Trophoblast cell (in vitro differentiated cells and primary cell): Measurements from ENCODE around the gene CSH2.
"Not testable (repeated sequence)": the region's sequence is repeated elsewhere in the genome, so short reads cannot be mapped to it uniquely, and the experiment has no call there.

Experiments
- DNase-seq, 2 donors: peaks; one replicate each; pipeline ENCODE4 v3.0.0-alpha.2; 2016
- H2AFZ ChIP-seq: 2 replicates; pipeline ENCODE4 v1.6.1; 2013; ENCODE audit warnings: low read length, moderate library complexity, mild to moderate bottlenecking; ENCODE audit not compliant: insufficient read depth, poor library complexity
- H2AK5ac ChIP-seq: 2 replicates; pipeline ENCODE4 v1.6.1; 2013; ENCODE audit warnings: mild to moderate bottlenecking, low read length
- H2BK120ac ChIP-seq: 2 replicates; pipeline ENCODE4 v1.6.1; 2013; ENCODE audit warnings: low read length, mild to moderate bottlenecking, moderate library complexity; ENCODE audit not compliant: insufficient read depth, poor library complexity
- H2BK12ac ChIP-seq: 2 replicates; pipeline ENCODE4 v1.6.1; 2013; ENCODE audit warnings: mild to moderate bottlenecking, low read length, moderate library complexity
- H2BK5ac ChIP-seq: 2 replicates; pipeline ENCODE4 v1.6.1; 2013; ENCODE audit warnings: low read length, low read depth, moderate library complexity, mild to moderate bottlenecking; ENCODE audit not compliant: poor library complexity
- H3K14ac ChIP-seq: 2 replicates; pipeline ENCODE4 v1.6.1; 2013; ENCODE audit warnings: mild to moderate bottlenecking, low read length
- H3K18ac ChIP-seq: 2 replicates; pipeline ENCODE4 v1.6.1; 2013; ENCODE audit warnings: mild to moderate bottlenecking, low read length
- H3K23ac ChIP-seq: 2 replicates; pipeline ENCODE4 v1.6.1; 2013; ENCODE audit warnings: low read length
- H3K27ac ChIP-seq: 2 replicates; pipeline ENCODE4 v1.5.1; 2013; ENCODE audit warnings: low read depth, mild to moderate bottlenecking, inconsistent platforms, low read length, moderate library complexity
- H3K27me3 ChIP-seq: 2 replicates; pipeline ENCODE4 v1.6.1; 2013; ENCODE audit warnings: inconsistent platforms, mild to moderate bottlenecking, low read length, moderate library complexity; ENCODE audit not compliant: insufficient read depth
- H3K36me3 ChIP-seq, 2 experiments: 1 replicate in 1 of 2; 2 replicates in 1 of 2; pipeline ENCODE4 v1.6.1; 2013; ENCODE audit warnings: low read length in 2 of 2, mild to moderate bottlenecking in 2 of 2, moderate library complexity in 1 of 2; ENCODE audit not compliant: insufficient read depth in 2 of 2, control insufficient read depth in 1 of 2
- H3K4ac ChIP-seq: 2 replicates; pipeline ENCODE4 v1.6.1; 2013; ENCODE audit warnings: low read depth, mild to moderate bottlenecking, low read length, moderate library complexity
- H3K4me1 ChIP-seq, 2 experiments: 1 replicate in 1 of 2; 2 replicates in 1 of 2; pipeline ENCODE4 v1.6.1; 2013; ENCODE audit warnings: low read length in 2 of 2, mild to moderate bottlenecking in 2 of 2, moderate library complexity in 1 of 2; ENCODE audit not compliant: insufficient read depth in 2 of 2, control insufficient read depth in 1 of 2
- H3K4me2 ChIP-seq: 2 replicates; pipeline ENCODE4 v1.6.1; 2013; ENCODE audit warnings: inconsistent platforms, mild to moderate bottlenecking, low read length, moderate library complexity
- H3K4me3 ChIP-seq: 2 replicates; pipeline ENCODE4 v1.5.1; 2013; ENCODE audit warnings: mild to moderate bottlenecking, low read depth, low read length, inconsistent platforms
- H3K79me1 ChIP-seq: one replicate; pipeline ENCODE4 v1.6.1; 2013; ENCODE audit warnings: low read length
- H3K79me2 ChIP-seq: 2 replicates; pipeline ENCODE4 v1.6.1; 2013; ENCODE audit warnings: low read length, mild to moderate bottlenecking; ENCODE audit not compliant: control insufficient read depth, insufficient read depth, poor library complexity
- H3K9ac ChIP-seq: 2 replicates; pipeline ENCODE4 v1.6.1; 2013; ENCODE audit warnings: mild to moderate bottlenecking, low read length
- H3K9me3 ChIP-seq: 2 replicates; pipeline ENCODE4 v1.6.1; 2013; ENCODE audit warnings: low read depth, mild to moderate bottlenecking, control low read depth, inconsistent platforms, low read length; ENCODE audit not compliant: insufficient read depth
- H4K12ac ChIP-seq: 2 replicates; pipeline ENCODE4 v1.6.1; 2013; ENCODE audit warnings: low read depth, mild to moderate bottlenecking, low read length, moderate library complexity
- H4K8ac ChIP-seq: 2 replicates; pipeline ENCODE4 v1.6.1; 2013; ENCODE audit warnings: low read depth, mild to moderate bottlenecking, low read length, moderate library complexity
- H4K91ac ChIP-seq: one replicate; pipeline ENCODE4 v1.6.1; 2013; ENCODE audit warnings: low read depth, mild to moderate bottlenecking, low read length, moderate library complexity
- WGBS: extraction: QIAGEN DNeasy Blood & Tissue Kit; methylation state at CpG from one replicate; pipeline ENCODE4 v1.1.7; 2013; ENCODE audit warnings: missing lambda C conversion rate; ENCODE audit not compliant: insufficient read length, insufficient coverage; ENCODE audit errors: extremely low coverage; 5-methylcytosine and 5-hydroxymethylcytosine counted together

The CSH2 gene

GRCh38 chr17:63881935-63882601, 8.6 kb upstream of the CSH2 start, which contains the start of gene GH2:
GH2 (minus strand) TSS chr17:63881944; CDS start chr17:63881801, 143 bp downstream.
- Histone ChIP-seq H3K18ac (no peak within 1 kb of the TSS), H3K79me2 (no peaks in the 10 kb centered on the region), H3K4ac (no peak within 1 kb of the TSS), H4K12ac (no peak within 1 kb of the TSS), H2AK5ac (no peak within 1 kb of the TSS), H2BK12ac (no peak within 1 kb of the TSS), H3K23ac (peak within 1 kb of the TSS; percentile 74), H2BK5ac (no peak within 1 kb of the TSS), H4K91ac (no peak within 1 kb of the TSS), H3K79me1 (no peaks in the 10 kb centered on the region), H2AFZ (no peak within 1 kb of the TSS), H4K8ac (no peak within 1 kb of the TSS), H3K9ac (no peak within 1 kb of the TSS), H3K4me3 (no peak within 1 kb of the TSS), H3K14ac (no peak within 1 kb of the TSS), H3K36me3 (no peaks in the 10 kb centered on the region), H2BK120ac (no peak within 1 kb of the TSS), H3K4me1 (peaks cover 3% of the 10 kb centered on the region in 2 experiments), H3K27ac (no peak within 1 kb of the TSS), H3K9me3 (peaks cover 4% of the 10 kb centered on the region), H3K4me2 (no peak within 1 kb of the TSS), H3K27me3 (no peaks in the 10 kb centered on the region)
- no CpG with 5 or more reads among the region's 15 CpGs for whole genome bisulfite sequencing
- DNase-seq, result peak; percentile 47 to 81

GRCh38 chr17:63881337-63881736, 7.9 kb upstream of the CSH2 start:
- not testable (repeated sequence) for H3K23ac ChIP-seq, H3K9ac ChIP-seq, H3K9me3 ChIP-seq, H4K8ac ChIP-seq, H3K79me2 ChIP-seq, H2AK5ac ChIP-seq, H4K91ac ChIP-seq, H3K79me1 ChIP-seq, H3K4me1 ChIP-seq, H3K4me2 ChIP-seq, H2AFZ ChIP-seq, H3K4me3 ChIP-seq, H2BK120ac ChIP-seq, H2BK12ac ChIP-seq, H3K4ac ChIP-seq, H2BK5ac ChIP-seq, H3K36me3 ChIP-seq, H3K14ac ChIP-seq, H3K27me3 ChIP-seq, H4K12ac ChIP-seq, H3K18ac ChIP-seq, H3K27ac ChIP-seq
- peak; percentile 10 to 48 for DNase-seq
- no CpG with 5 or more reads among the region's 11 CpGs for WGBS

GRCh38 chr17:63880706-63881105, 7.2 kb upstream of the CSH2 start:
- no peak for DNase-seq
- H2BK120ac ChIP-seq, result no peak overlapping the region
- peaks cover 4% of the 10 kb centered on the region for H3K9me3 ChIP-seq
- H3K23ac ChIP-seq, result no peak overlapping the region
- no peak overlapping the region for H4K12ac ChIP-seq
- no peak overlapping the region for H3K4me3 ChIP-seq
- no peaks in the 10 kb centered on the region for H3K27me3 ChIP-seq
- H2BK12ac ChIP-seq, result no peak overlapping the region
- no peak overlapping the region for H3K9ac ChIP-seq
- H3K4me2 ChIP-seq, result no peak overlapping the region
- H3K14ac ChIP-seq, result no peak overlapping the region
- H4K91ac ChIP-seq, result no peak overlapping the region
- no peak overlapping the region for H4K8ac ChIP-seq
- H2AK5ac ChIP-seq, result no peak overlapping the region
- no peak overlapping the region for H2AFZ ChIP-seq
- H3K18ac ChIP-seq, result no peak overlapping the region
- peaks cover 3% of the 10 kb centered on the region in 2 experiments for H3K4me1 ChIP-seq
- no peaks in the 10 kb centered on the region for H3K79me2 ChIP-seq
- WGBS, result no CpG with 5 or more reads among the region's 12 CpGs
- H2BK5ac ChIP-seq, result no peak overlapping the region
- no peak overlapping the region for H3K27ac ChIP-seq
- H3K79me1 ChIP-seq, result no peaks in the 10 kb centered on the region
- H3K36me3 ChIP-seq, result no peaks in the 10 kb centered on the region
- no peak overlapping the region for H3K4ac ChIP-seq

DNA sequence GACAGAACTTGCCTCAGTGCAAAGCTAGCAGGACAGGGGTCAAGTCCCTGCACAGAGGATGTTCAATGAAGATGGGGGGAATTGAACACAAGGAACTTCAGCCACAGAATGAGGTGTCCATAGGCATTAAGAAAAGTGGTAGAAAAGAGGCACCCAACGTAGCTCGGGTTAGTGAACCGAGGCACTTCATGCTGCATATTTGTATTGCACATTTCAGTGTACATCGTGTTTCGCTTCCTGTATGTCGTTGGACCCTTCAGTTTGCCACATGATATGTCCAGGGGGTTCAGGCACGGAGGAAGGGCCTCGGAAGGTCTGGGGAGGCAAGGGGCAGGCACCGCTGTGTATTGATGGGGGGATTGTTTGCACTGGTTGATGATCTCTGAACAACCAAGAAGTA, 4.9 kb upstream of the CSH2 start:
- H3K27me3 ChIP-seq, H3K79me2 ChIP-seq, H3K4me1 ChIP-seq, H2AFZ ChIP-seq, H3K14ac ChIP-seq, H3K27ac ChIP-seq, H4K8ac ChIP-seq, H2BK5ac ChIP-seq, H2BK120ac ChIP-seq, H3K18ac ChIP-seq, DNase-seq, H3K23ac ChIP-seq, H4K12ac ChIP-seq, H4K91ac ChIP-seq, H2AK5ac ChIP-seq, H3K4me2 ChIP-seq, H3K4me3 ChIP-seq, H3K36me3 ChIP-seq, H3K9ac ChIP-seq, H3K4ac ChIP-seq, H3K9me3 ChIP-seq, H3K79me1 ChIP-seq, H2BK12ac ChIP-seq: not testable (repeated sequence)
- WGBS, result no CpG with 5 or more reads among the region's 9 CpGs
